ENCODE results near the gene PAK6. TPM values are rescaled to one million over a fixed set of nuclear protein-coding genes. Genes with fewer than 3 reads are reported as not detected.

Gene PAK6
- 1.8 TPM in 1 of 2 replicates, not detected in the other for total RNA-seq (2014; rRNA removed; shearing (Covaris generic))

DNA sequence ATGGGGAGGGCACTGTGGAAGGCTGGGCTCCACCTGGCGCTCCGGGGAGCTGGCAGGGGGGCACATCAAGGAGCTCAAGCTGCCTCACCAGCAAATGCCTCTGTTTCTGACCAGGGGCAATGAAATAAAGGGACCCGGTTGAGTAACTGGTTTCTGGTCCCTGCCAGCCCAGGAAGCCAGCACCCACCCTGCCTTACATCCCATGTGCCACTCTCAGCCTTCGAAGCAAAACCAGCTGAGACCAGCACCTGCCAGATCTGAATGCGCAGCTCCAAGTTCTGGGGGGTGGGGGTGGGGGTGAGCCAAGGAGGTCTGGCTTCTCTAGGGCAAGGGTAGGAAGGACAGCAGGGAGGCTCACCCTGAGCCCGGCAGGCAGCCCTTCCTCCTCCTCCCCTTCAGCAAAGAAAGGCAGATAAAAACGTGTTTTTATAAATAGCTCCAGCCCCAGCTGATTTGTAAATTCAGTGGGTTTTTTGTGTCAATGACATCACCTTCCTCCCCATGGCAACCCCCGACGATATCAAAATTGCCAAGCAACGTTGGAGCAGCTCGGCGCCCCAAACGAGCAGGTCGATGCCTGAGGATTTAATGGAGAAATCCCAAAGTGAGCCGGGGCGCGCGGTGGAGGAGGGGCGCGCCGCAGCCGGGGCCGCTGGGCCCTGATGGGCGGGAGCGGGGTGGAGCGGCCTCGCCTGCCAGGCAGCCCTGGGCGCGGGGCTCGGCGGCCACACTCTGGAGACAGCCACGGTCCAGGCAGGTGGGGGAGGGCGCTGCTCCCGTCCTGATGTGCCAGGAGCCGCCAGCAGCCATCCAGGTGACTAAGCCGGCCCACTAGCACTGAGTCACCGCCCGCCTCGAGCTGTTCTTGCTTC, at the start of gene PAK6:
TSS of gene PAK6 (plus strand) at position 532 of the 872 bp plus-strand sequence. CDS start 25,723 bp downstream, outside the sequence.
- in situ Hi-C loops (cut with HindIII; ENCODE audit: low sequenced_read_pairs) = no loop called here

DNA sequence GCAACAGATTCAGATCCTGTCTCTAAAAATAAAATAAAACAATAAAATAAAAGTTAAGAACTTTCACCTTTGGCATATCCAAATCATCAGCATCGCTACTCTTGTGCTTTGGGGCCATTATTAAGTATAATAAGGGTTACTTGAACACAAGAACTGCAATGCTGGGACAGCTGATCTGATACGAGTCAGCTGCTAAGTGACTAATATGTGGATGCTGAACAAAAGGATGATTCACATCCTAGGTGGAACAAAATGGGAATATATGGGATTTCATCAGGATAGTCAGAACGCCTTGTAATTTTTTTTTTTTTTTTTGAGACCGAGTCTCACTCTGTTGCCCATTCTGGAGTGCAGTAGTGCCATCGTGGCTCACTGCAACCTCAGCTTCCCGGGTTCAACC, 48.3 kb upstream of the PAK6 start:
- DNase-seq (ENCODE audit: low spot score) = no peak
- in situ Hi-C loops (cut with HindIII; ENCODE audit: low sequenced_read_pairs) = no loop called here

More for the DNA sequence above, at the start of gene PAK6:
- peak; percentile 57 for DNase-seq (ENCODE audit: low spot score)

DNA sequence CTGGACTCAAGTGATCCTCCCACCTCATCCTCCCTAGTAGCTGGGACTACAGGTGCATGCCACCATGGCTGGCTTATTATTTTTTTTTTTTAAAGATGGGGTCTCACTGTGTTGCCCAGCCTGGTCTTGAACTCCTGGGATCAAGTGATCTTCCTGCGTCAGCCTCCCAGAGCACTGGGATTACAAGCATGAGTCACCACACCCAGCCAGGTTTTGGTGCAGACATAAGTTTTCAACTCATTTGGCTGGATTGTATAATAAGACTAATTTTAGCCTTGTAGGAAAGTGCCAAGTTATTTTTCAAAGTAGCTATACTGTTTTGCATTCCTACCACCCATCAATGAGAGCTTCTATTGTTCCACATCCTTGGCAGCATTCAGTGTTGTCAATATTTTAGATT, 45.9 kb upstream of the PAK6 start:
- in situ Hi-C loops (cut with HindIII; ENCODE audit: low sequenced_read_pairs) = no loop called here
- no peak for DNase-seq (ENCODE audit: low spot score)

DNA sequence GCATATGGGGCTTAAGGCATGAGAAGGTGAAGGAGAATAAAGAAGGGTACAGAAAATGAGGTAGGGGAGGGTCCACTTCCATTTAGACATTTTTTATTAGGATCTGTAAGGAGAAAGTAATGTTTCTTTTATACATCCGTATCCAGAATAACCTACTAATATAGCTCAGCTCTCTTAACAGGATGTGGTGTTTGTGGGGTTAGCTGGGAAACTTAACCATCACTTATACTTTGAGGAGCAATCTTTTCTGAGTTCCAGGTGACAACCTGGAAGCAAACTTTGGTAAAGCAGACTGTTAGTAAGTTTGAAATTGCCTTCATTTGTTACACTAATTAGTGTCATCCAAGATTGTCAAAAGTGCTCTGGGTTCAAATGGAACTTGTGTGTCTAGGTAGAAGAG, 41.4 kb upstream of the PAK6 start:
- no peak for DNase-seq (ENCODE audit: low spot score)
- in situ Hi-C loops (cut with HindIII; ENCODE audit: low sequenced_read_pairs) = no loop called here

DNA sequence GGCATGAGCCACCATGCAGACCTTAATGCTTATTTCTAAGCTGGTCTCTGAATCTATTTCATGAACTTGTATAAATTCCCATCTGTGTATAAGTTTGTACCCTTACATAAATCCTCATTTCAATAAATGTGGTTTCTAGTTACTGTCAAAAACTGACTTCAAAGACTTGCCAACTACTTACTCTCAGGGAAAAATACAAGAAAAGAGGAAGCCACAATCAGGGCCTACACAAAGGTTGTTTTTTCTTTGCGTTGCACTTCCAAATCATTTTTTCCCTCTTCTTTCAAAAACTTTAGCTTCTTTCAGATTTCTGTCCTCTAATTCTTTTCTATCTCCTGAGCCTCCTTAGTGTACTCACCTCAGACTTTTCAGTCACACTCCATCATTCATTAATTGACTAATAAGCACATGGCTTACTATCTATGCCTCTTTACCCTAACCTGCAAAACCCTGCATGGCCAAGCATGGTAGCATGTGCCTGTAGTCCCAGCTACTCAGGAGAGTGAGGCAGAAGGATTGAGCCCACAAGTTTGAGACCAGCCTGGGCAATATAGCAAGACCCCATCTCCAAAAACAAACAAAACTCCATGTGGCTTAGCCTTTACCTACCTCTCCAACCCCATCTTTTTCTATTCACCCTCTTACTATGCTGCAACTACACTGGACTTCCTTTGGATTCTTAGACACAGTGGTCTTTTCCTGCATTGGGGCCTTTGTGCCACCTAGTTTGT, 40.3 kb upstream of the PAK6 start:
- in situ Hi-C loops (cut with HindIII; ENCODE audit: low sequenced_read_pairs) = no loop called here
- DNase-seq (ENCODE audit: low spot score) = no peak

DNA sequence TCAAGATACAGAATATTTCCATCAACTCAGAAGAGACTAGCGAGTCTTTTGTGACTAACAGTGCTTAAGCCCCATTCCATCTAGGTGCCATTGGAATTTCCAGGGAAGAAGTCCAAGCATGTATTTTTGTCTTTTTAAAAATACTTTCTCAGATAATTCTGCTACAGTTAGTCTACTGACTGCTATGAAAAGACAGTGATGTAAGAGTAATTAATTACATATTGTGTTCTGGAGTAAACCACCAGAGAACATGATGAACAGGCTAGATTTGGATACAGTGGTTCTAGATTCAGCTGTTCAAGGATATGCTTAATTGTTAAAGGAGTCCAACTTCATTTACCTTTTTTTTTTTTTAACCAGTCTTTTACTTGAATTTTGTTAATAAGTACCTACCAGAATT, 34.8 kb upstream of the PAK6 start:
- DNase-seq (ENCODE audit: low spot score) = no peak
- in situ Hi-C loops (cut with HindIII; ENCODE audit: low sequenced_read_pairs) = loop anchor here (25.0 kb wide), 1 partner anchor 167 kb away; the partner anchor contains the start of gene SRP14

DNA sequence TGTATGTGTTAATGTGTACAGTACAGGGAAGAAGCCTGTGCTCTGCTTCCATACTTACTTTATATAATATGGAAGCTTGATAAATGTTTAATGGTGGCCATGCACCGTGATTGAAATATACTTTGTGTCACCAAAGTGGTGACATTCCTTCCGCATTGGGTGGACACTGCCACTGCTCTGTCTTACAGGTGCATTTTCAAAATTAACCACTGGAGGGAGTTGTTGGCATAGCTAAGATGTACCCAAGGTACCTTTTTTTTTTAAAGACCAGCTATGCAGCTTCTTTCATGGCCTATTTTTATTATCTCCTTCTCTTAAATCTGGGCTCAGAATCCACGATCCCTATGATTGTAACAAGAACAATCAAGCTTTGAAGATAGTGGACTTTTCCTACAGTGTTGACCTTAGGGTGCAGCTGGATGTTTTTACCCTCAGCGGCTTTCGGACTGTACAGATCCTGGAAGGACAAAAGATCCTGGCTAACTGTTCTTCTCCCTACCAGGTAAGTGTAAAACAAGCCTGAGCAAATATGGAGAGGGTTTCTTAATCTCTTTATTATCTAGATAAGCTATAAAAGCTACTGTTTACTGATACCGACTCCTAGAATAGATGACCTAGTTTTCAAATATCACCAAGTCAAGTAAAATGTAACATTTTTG, 21.6 kb upstream of the PAK6 start:
- DNase-seq (ENCODE audit: low spot score) = peak; percentile 91
- in situ Hi-C loops (cut with HindIII; ENCODE audit: low sequenced_read_pairs) = loop anchor here (25.0 kb wide), 1 partner anchor 180 kb away; the partner anchor contains the start of gene SRP14

DNA sequence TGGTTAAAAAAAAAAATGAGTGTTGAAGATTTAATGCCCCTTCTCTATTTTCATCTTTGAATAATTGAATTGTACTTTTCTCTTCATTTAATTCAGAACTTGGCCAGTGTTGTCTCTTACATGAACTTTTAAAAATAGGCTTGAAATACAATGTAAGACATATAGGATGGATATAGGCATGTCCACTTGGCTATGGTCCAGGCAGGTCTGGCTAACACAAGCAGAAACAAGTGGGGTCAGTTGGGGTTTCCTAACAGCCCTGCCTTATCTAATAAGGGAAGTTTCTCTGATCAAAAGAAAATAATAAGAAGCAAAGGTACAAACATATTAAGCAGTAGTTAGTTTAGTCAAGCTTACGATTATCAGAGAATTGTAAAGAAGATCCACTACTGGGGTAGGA, 19.1 kb upstream of the PAK6 start:
- DNase-seq (ENCODE audit: low spot score) = no peak
- in situ Hi-C loops (cut with HindIII; ENCODE audit: low sequenced_read_pairs) = loop anchor here (5.0 to 25.0 kb wide), 2 partner anchors 52 to 182 kb away; partner anchors contain the start of gene SRP14

DNA sequence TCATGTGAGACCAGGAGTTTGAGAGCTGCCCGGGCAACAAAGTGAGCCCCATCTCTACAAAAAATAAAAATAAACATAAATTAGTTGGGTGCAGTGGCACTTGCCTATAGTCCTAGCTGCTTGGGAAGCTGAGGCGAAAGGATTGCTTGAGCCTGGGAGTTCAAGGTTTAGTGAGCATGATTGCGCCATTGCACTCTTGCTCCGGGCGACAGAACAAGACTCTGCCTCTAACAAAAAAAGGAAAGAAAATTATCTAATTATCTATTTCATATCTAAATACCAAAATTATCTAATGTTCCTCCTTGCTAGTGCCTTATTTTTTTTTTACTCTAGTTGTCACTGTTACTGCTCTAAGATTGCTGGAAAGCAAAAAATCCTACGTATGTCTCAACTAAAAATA, 16.7 kb upstream of the PAK6 start:
- no peak for DNase-seq (ENCODE audit: low spot score)
- in situ Hi-C loops (cut with HindIII; ENCODE audit: low sequenced_read_pairs) = loop anchor here (5.0 to 25.0 kb wide), 2 partner anchors 50 to 185 kb away; partner anchors contain the start of gene SRP14

DNA sequence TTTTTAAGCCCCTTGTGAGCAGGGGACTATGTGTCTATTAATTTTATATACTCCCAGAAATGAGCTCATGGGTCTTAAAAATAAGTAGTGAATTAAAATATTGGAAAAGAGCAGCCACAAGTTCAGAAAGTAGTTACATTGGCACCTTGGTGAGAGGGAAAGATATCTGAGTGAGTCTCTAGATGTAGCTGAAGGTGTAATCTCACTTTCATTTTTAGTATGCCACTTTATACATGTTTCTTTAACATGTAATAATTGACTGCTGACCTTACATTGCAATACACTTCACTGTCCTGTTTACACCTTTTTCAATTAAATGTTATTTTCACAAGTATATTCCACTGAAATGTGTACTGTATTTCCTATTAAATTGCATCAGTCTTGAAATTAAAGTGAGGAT, 12.1 kb upstream of the PAK6 start:
- in situ Hi-C loops (cut with HindIII; ENCODE audit: low sequenced_read_pairs) = no loop called here
- DNase-seq (ENCODE audit: low spot score) = no peak

DNA sequence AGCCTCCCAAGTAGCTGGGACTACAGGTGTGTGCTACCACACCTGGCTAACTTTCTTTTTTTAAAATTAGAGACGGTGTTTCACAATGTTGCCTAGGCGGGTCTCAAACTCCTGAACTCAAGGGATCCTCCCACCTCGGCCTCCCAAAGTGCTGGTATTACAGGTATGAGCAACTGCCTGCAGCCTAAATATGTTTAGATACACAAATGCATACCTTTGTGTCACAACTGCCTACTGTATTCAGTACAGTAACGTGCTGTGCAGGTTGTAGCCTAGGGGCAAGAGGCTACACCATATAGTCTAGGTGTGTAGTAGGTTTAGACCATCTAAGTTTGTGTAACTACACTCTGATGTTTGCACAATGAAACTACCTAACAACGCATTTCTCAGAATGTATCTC, 9.5 kb upstream of the PAK6 start:
- DNase-seq (ENCODE audit: low spot score) = no peak
- in situ Hi-C loops (cut with HindIII; ENCODE audit: low sequenced_read_pairs) = no loop called here

DNA sequence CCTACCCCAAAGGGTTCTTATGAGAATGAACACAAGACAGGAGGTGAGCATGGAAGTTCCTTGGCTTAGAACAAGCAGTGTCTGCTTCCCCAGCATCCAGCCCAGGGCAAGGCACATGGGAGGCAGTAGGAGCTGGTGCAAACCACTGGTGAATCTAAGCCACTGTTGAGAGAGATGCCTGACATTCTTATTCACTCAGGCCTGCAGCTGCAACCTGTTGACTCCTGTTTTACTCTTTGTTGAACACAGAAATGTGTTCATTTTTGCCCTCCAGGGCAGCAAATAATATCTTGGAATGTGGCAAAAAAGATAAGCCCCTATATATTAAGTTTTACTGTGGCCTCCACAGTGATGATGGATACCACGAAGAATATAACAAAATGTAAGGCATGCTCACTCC, 8.9 kb upstream of the PAK6 start:
- in situ Hi-C loops (cut with HindIII; ENCODE audit: low sequenced_read_pairs) = no loop called here
- no peak for DNase-seq (ENCODE audit: low spot score)

DNA sequence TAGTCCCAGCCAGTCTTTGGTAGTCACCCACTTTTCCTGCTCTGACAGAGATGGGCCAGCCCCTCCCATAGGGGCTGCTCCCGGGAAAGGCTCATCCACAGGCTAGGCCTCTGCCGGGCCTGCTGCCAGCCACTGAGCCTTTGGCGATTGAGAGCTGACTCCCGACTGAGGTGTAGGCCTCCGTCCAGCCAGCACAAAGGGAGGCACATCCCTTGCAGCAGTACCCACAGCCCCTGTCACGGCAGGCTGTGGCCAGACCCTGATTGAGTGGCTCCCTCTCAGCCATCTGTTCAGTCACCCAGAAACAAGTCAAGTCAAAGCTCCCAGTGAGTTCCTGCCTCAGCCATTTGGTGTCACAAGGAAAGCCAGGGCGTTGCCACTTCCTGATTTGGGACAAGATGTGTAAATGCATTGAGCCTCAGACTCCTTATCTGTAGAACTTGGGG, 6.2 kb upstream of the PAK6 start:
- in situ Hi-C loops (cut with HindIII; ENCODE audit: low sequenced_read_pairs) = no loop called here
- peak; percentile 48 for DNase-seq (ENCODE audit: low spot score)

DNA sequence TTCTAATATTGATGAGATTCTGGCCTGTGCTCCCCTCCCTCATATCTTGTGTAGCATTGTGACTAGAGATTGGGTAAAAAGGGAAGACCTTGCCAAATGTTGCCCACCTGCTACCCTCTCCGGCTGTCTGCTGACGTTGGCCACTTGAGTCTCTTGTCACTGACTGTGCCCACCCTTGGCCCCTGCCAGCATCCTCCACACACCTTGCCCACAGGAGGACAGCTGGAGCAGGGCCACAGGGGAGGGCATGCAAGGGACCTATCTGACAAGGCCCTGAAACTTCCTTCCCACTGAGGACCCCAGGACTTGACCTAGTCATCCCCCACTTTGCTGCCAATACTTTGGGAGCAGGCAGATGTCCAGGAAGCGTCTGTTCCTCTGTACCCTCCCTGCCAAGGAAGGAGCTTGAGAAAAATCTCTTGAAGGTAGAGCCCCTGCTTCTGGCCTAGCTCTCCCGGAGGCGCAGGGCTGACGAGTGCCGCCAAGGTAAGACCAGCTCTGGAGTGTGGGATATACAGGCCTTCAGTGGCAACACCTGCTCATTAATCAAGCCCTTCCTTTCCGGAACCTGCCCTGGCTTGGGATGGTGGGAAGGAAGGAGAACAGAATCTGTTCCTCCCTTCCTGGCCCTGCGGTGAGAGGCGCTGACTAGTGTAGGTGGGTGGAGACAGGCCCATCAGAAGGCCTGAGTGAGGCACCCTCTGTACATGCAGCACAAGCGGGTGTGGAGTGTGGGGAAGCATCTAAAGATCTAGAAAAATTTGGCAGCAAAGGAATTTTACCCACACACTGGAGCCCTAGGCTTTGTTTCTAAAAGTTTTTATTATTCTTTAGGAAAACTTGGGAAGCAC, 4.9 kb upstream of the PAK6 start:
- DNase-seq (ENCODE audit: low spot score) = no peak
- in situ Hi-C loops (cut with HindIII; ENCODE audit: low sequenced_read_pairs) = no loop called here

DNA sequence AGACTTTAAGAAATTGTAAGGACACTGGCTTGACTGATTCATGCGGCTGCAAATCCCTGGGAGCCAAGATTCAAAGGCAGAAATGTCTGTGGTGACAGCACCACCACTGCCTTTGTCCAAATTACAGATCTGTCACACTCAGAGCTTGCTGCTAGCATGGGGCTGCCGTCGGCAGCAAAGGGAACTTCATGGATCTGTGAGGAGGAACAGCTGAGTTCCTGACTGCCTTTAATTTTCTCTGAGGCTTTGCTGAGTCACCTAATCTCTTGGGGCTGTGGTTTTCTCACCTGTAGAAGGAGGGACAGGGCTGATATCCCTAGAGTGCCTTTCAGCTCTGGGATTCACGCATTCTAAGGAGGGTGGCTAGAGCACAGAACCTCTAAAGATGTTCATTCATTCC, 4.1 kb upstream of the PAK6 start:
- in situ Hi-C loops (cut with HindIII; ENCODE audit: low sequenced_read_pairs) = no loop called here
- DNase-seq (ENCODE audit: low spot score) = no peak

DNA sequence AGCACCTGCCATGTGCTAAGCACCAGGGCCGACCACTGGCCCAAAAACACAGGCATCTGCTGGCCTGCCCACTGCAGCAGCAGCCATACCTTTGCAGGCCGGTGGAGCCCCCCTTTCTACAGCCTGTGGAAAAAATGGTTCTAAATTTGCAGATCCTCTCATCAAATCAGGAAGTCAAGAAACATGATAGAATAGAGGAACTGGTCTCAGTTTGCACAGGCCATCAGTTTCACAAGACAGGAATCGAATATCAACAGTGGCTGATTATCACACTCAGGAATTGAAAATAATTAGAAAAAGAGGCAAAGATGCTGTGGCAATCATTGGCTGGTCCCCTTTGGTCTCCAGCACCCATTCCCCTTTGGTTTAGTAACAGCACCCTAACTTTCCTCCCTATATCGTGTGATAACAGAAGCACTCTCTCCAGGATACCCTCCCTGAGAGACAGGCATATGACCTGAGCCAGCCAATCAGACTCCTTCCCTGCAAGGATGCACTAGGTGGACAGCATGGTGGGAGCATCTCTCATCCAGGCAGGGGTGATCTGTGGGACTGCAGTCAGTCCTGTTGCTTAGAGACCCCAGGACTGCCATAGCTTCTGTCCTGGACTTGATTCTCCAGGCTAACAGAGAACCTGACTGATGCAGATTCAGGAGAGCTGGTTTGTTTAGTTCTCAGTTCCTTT, 3.5 kb upstream of the PAK6 start:
- in situ Hi-C loops (cut with HindIII; ENCODE audit: low sequenced_read_pairs) = no loop called here
- no peak for DNase-seq (ENCODE audit: low spot score)

DNA sequence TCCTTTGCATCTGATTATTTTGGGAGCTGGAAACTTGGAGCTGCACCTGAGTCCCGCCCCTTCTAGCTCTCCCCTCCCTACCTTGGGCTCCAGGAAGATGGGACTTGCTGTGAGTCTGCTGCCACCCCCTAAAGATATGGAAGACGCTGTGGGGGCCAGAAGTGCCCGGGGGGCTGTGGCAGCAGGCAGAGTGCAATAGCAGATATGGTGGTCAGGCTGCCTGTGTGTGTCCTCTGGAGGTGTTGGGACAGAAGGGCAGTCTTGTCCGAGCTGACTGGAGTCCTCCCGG, 485 bp downstream of the PAK6 start:
- in situ Hi-C loops (cut with HindIII; ENCODE audit: low sequenced_read_pairs) = no loop called here
- DNase-seq (ENCODE audit: low spot score) = peak; percentile 62

Data from G401 (cell line).